NCI-H748 (cell line): ENCODE measurements around the gene KIF5C.

Source experiments
- DNase-seq: peaks from one replicate; lab custom pipeline; 2025; ENCODE audit not compliant: unreplicated experiment; lab: John Stamatoyannopoulos, UW

Gene KIF5C

GRCh38 chr2:148984449-148984848, 109.4 kb downstream of the KIF5C start:
- DNase-seq: no peak

DNA sequence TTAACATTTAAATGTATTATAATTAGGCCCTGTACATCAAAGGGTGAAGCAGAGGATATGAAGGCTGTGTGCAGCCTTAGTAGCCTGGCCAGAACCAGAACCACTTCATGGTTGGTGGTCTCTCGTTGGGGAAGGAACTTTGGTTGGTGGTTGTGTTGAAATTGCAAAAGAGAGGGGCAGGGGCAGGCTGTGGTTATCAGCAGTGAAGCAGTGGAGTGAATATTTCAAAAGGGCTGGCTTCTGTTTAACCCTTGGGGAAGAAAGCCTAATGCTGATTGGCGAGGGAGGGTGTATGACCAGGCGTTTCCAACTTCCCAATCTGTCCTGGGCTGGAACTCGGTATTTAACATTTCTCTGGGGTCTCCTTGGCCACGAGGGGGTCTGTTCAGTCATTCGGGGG, 112.3 kb downstream of the KIF5C start:
- no peak for DNase-seq

GRCh38 chr2:148988337-148988736, 113.3 kb downstream of the KIF5C start:
- DNase-seq: no peak

DNA sequence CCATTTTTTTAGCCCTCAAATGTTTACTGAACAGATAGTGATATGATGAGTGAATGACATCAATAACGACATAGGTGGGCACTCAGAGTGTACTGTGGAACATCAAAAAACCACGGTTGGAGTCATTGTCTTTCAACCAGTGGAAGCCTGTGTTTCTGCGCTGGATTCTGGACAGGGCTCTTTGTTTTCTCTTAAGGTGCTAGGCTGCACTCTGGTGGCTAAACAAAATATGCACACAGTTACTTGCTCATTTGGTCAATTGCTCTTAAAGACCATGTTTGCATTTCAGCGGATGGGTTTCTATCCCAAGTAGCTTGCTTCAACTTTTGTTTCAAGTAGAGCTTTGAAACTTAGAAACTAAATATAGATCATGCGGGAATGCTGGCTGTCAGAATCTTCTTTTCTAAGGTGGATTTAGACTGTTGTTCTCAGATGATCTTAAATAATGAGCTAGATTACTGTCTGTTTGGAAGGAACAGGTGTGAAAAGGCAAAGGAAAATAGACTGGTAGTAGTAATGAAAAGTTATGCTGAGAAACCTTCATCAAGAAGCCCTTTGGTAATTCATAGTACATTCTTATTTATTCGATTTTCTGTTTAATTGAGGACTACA, 115.0 kb downstream of the KIF5C start:
- DNase-seq: peak; percentile 84

DNA sequence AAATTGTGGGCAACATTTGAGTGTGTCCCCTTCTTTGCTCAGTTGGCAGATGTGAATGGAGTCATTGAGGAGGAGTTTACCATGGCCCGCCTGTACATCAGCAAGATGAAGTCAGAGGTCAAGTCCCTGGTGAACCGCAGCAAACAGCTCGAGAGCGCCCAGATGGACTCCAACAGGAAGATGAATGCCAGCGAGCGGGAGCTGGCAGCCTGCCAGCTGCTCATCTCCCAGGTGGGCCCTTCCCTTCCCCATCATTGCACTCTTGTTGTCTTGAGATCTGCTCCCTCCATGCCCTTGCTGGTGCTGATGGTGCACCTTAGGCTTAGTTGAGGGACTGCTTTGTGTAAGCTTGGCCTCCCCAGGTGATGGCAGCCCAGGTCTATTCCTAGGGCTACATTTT, 115.9 kb downstream of the KIF5C start:
- DNase-seq: peak; percentile 85

GRCh38 chr2:148992448-148992847, 117.4 kb downstream of the KIF5C start:
- no peak for DNase-seq

DNA sequence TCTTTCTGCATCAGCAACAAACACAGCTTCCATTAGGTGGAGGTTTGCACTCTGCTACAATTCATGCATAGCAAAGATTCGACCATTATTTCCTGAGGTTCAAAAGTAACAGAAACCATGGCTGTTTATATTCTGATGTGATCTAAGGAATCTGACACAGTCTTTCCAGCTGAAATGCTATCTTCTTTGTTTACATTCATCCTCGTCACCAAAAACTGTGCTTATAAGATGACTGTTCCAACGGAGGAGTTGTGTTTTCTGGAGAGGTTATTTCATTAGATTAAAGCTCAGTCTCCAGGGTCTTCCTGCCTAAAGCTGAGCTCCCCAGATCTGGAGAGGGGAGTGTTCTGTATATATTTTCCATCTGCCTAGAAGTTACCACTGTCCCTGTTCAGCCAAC, 118.3 kb downstream of the KIF5C start:
- no peak for DNase-seq

DNA sequence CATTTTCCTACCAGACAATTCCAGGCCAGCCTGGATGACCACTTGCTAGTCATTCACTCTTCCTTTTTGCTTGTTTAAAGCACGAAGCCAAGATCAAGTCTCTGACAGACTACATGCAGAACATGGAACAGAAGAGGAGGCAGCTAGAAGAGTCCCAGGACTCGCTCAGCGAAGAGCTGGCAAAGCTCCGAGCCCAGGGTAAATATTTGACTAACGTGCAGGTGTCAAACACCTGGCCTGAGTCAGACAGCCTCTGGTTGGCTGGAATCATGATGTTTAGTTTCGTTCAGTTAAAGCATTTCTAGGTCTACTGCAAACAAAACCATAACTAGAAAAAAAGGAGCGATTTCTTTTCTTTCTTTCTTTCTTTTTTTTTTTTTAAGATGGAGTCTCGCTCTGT, 119.3 kb downstream of the KIF5C start:
- peak; percentile 90 for DNase-seq

DNA sequence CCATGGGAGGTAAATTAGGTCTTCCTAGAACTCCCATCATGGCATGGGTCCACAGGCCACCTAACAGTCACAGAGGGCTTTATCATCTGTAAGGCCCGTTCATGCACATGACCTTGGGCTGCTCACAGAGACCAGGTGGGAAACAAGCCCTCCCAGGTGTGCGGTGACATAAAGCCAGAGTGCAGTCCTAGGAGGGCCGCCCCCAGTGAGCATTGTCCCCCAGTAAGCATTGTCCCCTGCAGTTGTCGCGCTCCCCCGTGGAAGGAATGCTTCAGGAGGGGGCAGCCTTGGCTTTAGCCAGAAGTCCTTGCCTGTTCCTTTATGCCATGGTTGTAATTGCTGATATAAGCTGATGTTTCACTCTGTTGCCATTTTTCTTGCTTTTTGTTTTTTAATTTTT, 121.8 kb downstream of the KIF5C start:
- DNase-seq: no peak

DNA sequence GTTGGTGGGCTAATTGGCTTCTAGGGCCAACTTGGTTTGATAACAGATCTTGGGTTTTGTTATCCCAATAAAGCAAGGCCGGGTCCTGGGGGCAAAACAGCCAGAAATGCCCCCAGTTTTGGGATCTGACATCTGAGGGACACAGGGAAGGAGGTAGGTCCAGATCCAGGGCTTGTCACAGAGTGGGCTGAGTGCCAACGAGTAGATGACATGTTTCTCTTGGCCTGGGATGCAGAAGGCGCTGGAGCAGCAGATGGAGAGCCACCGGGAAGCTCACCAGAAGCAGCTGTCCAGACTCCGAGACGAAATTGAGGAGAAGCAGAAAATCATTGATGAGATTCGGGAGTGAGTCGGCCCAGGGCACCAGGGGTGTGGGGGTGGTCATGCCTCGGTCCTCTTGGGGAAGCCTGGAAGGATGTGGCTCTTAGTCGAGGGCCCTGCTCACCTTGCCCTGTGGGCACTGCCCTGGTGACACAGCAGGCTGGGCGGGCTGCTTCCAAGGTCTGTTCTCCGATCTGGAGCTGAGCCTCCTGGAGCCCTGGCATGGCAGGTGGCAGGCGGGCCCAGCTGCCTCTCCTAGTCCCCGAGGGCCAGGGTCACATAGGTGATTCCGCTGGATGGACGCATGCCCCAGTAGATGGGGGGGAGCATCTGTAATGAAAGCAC, 123.3 kb downstream of the KIF5C start:
- DNase-seq: no peak

DNA sequence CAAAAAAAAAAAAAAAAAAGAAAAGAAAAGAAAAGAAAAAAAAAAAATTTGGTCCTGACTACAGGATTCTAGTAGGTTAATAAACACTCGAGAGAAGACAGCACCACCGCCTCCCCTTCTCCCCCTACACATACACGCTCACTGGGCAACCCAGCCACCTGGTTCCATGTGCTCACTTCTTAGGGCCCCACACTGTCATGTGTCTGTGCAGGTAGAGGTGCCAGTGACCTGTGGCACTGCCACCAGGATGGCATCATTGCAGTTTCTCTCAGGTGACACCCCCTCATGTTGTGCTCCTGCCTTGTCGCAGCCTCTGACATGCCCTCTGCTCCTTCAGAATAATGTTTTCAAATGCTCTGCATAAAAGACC, 123.8 kb downstream of the KIF5C start:
- no peak for DNase-seq

- peak; percentile 76 for DNase-seq
Observed at GRCh38 chr2:148999451-148999921, 124.5 kb downstream of the KIF5C start.

- DNase-seq: no peak
Observed at GRCh38 chr2:149000158-149000938, 125.3 kb downstream of the KIF5C start.

- no peak for DNase-seq
Observed at GRCh38 chr2:149001496-149001895, 126.5 kb downstream of the KIF5C start.

- no peak for DNase-seq
Observed at GRCh38 chr2:149002378-149002890, 127.4 kb downstream of the KIF5C start.

DNA sequence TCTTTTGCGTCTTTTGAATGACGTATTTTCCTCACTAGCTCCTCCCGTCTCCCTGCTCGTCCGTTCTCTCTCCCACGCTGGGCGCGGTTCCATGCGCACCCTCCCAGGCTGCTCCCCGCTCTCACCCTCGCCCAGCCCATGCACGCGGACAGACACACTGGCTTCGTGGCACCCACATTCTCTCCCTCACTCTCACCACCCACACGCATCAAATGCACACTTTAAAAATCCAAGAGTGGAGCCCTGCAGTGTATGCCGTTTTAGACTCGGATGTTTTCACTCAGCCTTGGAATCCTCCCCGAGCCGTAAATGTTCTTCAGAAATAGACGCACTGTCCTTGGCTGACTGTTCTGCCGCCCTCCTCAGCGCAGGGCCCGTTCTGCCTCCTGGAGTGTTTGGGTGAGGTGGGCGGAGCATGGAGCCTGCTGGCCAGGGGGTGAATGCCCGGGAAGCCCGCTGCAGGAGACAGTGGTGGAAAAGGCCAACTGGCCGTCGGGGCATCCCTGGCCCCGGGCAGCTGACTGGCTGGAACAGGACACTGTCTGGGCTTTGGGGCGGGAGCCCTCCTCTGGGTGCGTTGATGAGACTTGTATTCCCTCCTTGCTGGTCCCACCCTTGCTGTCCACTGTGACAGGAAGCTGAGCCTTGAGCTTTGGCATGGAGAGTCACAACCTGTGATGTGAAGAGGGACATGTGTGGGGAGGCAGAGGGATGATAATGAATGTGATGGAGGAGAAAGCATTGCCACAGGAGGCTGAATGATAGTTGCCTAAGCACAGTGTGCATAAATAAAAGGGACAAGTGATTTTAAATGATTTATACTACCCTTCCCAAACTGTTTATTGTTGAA, 128.1 kb downstream of the KIF5C start:
- DNase-seq: no peak

DNA sequence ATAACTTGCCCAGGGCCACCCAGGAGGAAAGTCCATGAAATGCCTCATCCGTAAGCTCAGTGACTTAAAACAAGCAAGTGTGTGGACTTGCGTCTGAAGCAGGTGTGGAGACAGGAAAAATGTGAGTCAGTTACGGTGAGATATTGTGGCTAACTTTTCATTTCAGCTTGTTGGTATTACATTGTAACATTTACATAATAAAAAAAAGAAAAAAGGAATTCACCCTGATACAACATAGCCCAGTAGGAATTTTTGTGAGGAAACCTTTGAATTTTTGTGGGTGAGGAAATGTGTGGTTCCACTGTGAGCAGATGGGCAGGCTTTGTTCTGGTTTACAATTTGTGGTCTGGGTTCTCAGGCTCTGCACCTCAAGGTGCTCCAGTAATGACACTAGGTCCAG, 129.8 kb downstream of the KIF5C start:
- DNase-seq: no peak

DNA sequence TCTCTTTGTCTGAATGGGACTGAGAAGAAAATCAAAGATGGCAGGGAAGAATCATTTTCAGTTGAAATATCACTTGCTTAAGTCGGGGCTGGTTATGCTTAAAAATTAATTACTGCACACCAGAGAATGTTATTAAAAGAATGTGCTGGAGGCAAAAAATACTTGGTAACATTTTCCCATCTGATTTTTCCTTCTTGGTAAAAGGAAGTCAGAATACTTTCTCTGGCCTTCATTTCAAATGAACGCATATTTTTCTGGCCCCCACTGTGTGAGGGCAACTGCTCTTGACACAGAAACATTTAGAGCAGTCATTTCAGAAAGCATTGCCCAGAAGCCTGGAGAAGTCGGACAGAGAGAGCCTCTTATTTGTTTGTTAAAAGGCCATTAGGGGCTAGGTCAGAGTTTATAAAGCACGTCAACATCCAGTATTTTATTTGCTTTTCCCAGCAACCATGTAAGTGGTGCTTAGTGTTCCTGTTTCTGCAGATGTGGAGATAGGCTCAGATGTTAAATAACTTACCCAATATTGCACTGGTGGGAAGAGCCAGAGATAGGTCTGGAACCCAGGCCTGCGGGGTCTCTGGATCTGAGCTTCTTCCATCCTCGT, 130.5 kb downstream of the KIF5C start:
- no peak for DNase-seq

DNA sequence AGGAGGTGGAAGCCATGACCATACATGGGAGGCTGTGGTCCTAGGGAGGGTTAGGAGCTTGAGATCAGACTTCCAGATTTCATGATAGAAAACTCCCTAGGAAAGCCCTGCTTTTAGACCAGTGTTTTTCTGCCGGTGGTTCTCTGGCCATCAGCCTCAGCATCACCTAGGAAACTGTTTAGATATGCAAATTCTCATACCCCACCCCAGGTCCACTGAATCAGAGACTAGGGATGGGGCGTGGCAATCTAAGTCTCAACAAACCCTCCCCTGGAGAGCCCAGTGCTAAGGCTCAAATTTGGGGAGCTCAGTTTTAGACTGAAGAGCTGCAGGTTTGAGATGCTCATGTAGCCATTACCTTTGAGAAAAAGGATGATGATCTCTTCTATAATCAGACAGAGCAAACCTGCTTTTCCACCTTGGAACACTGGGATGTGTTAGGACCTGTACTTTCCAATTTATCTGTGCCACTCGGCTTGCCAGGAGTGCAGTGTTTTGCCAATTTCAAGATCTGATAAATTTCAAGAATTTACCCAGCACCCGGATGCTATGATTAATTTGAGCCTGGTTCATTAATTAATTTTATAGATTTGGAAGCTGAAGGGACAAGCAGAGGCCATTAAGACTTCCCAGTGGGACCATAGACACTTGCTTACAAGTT, 132.0 kb downstream of the KIF5C start:
- peak; percentile 13 for DNase-seq

- DNase-seq: no peak
Observed at GRCh38 chr2:149008381-149008780, 133.4 kb downstream of the KIF5C start.
